B cell (primary cell): ENCODE measurements around the gene NCBP3. TPM values are rescaled to one million over a fixed set of nuclear protein-coding genes. Genes with fewer than 3 reads are reported as not detected.

Experiments
- ATAC-seq: fragments of 200-7000 bp; cut with Tn5 transposase; one replicate; pipeline ENCODE4 v1.10.0; 2021; ENCODE audit warnings: low read depth, mild to moderate bottlenecking, moderate number of reproducible peaks, moderate library complexity
- CTCF ChIA-PET: fragments of 350-600 bp; sonication (Branson Sonifier 250); formaldehyde crosslinking; loops from one replicate; lab custom pipeline; 2021; ENCODE audit warnings: antibody characterized with exemption, inconsistent platforms; lab: Charles Lee
- POLR2A ChIA-PET: fragments of 350-600 bp; sonication (Branson Sonifier 250); formaldehyde crosslinking; loops from one replicate; lab custom pipeline; 2021; ENCODE audit warnings: antibody characterized with exemption; lab: Charles Lee
- DNase-seq: peaks from one replicate; pipeline ENCODE4 v3.0.0; 2013
- H2AFZ ChIP-seq: 2 replicates; pipeline ENCODE4 v1.6.1; 2012; ENCODE audit warnings: mild to moderate bottlenecking, low read depth, low read length; ENCODE audit not compliant: insufficient read depth, poor library complexity, severe bottlenecking
- H3K27ac ChIP-seq, 2 donors: 1 replicate in 1 of 2; 2 replicates in 1 of 2; pipeline ENCODE4 v1.5.1; 2012 to 2013; ENCODE audit warnings: low read length in 2 of 2, mild to moderate bottlenecking in 2 of 2, moderate library complexity in 1 of 2
- H3K27me3 ChIP-seq, 4 experiments: fragments of 200-600 bp in 1 of 4; sonication (generic) in 1 of 4; replicated peaks in 1 of 4; 1 replicate in 2 of 4; 2 replicates in 2 of 4; pipeline versions ENCODE4 v1.6.1 to v1.7.0; 2013 to 2016; ENCODE audit warnings: low read length in 3 of 4, mild to moderate bottlenecking in 2 of 4, mixed read lengths in 1 of 4, moderate library complexity in 1 of 4; ENCODE audit not compliant: insufficient read depth in 4 of 4, control insufficient read depth in 3 of 4; ENCODE audit errors: control extremely low read depth in 1 of 4
- H3K36me3 ChIP-seq, 2 experiments: replicated peaks in 1 of 2; 1 replicate in 1 of 2; 2 replicates in 1 of 2; pipeline versions ENCODE4 v1.6.1 to v1.7.1; 2013; ENCODE audit warnings: low read length in 1 of 2; ENCODE audit not compliant: insufficient read depth in 2 of 2, control insufficient read depth in 1 of 2; ENCODE audit errors: control extremely low read depth in 1 of 2, extremely low read depth in 1 of 2
- H3K4me1 ChIP-seq, 2 donors: fragments of 200-600 bp in 1 of 2; sonication (generic) in 1 of 2; 1 replicate in 1 of 2; 2 replicates in 1 of 2; pipeline versions ENCODE4 v1.5.1 to v1.6.1; 2013 to 2017; ENCODE audit warnings: low read length in 2 of 2; ENCODE audit not compliant: control insufficient read depth in 2 of 2, insufficient read depth in 2 of 2
- H3K4me2 ChIP-seq: replicated peaks from 2 replicates; pipeline ENCODE3; 2012; ENCODE audit warnings: mild to moderate bottlenecking, low read depth, low read length; ENCODE audit not compliant: poor library complexity, severe bottlenecking
- H3K4me3 ChIP-seq, 5 experiments: fragments of 200-600 bp in 1 of 5; sonication (generic) in 1 of 5; 1 replicate in 3 of 5; 2 replicates in 2 of 5; pipeline versions ENCODE4 v1.5.1 to v1.7.0; 2011 to 2016; ENCODE audit warnings: low read length in 4 of 5, mild to moderate bottlenecking in 4 of 5, low read depth in 2 of 5, control low read depth in 1 of 5, moderate library complexity in 1 of 5; ENCODE audit not compliant: insufficient read depth in 1 of 5; ENCODE audit errors: control extremely low read depth in 1 of 5, extremely low read depth in 1 of 5
- H3K79me2 ChIP-seq: fragments of 200-600 bp; sonication (generic); one replicate; pipeline ENCODE4 v1.6.0; 2016; ENCODE audit warnings: low read length; ENCODE audit not compliant: control insufficient read depth, insufficient read depth
- H3K9ac ChIP-seq: fragments of 200-600 bp; sonication (generic); 2 replicates; pipeline ENCODE4 v1.6.1; 2017; ENCODE audit warnings: mild to moderate bottlenecking, low read length, moderate library complexity
- H3K9me3 ChIP-seq, 3 donors: one replicate each; pipeline versions ENCODE4 v1.6.1 to v1.7.1; 2013; ENCODE audit warnings: low read length in 2 of 3; ENCODE audit not compliant: control insufficient read depth in 2 of 3, insufficient read depth in 1 of 3; ENCODE audit errors: control extremely low read depth in 1 of 3
- H4K20me1 ChIP-seq: 2 replicates; pipeline ENCODE4 v1.6.0; 2012; ENCODE audit warnings: mild to moderate bottlenecking, low read length; ENCODE audit not compliant: insufficient read depth, control insufficient read depth, poor library complexity, severe bottlenecking
- H3K27ac Mint-ChIP-seq: one replicate; pipeline ENCODE4 v1.8.0; 2021; ENCODE audit warnings: mixed read lengths
- H3K27me3 Mint-ChIP-seq: one replicate; pipeline ENCODE4 v1.8.0; 2021; ENCODE audit warnings: mixed read lengths
- H3K4me1 Mint-ChIP-seq: one replicate; pipeline ENCODE4 v1.8.0; 2021; ENCODE audit warnings: mixed read lengths
- H3K4me3 Mint-ChIP-seq: one replicate; pipeline ENCODE4 v1.8.0; 2021; ENCODE audit warnings: mixed read lengths
- H3K9me3 Mint-ChIP-seq: one replicate; pipeline ENCODE4 v1.8.0; 2022; ENCODE audit warnings: mixed read lengths; ENCODE audit not compliant: insufficient read depth
- CTCF ChIP-seq: fragments of 200-600 bp; IDR thresholded peaks from one replicate; pipeline ENCODE4 v1.8.0; 2022; ENCODE audit warnings: antibody characterized with exemption, mild to moderate bottlenecking
- EZH2 ChIP-seq: IDR thresholded peaks from 2 replicates; pipeline ENCODE4 v1.6.1; 2012; ENCODE audit warnings: borderline replicate concordance, low read depth, mild to moderate bottlenecking, moderate library complexity, low read length; ENCODE audit not compliant: insufficient read depth, poor library complexity, severe bottlenecking
- WGBS: methylation state at CpG from one replicate; pipeline ENCODE4 v1.1.5; 2013; ENCODE audit warnings: missing lambda C conversion rate; ENCODE audit not compliant: insufficient coverage; 5-methylcytosine and 5-hydroxymethylcytosine counted together
- intact Hi-C: fragments of 100-400 bp; cut with micrococcal nuclease; formaldehyde crosslinking; loops from one replicate; pipeline ENCODE4 v1.10.0; 2022
- polyA plus RNA-seq: library from polyadenylated mRNA; depleted of rRNA; stranded (reverse); fragments of >200 nt; gene quantifications from 2 replicates; pipeline ENCODE4 v1.2.3, GENCODE V29; 2012
- total RNA-seq, 2 donors: library from RNA; stranded (reverse); fragments of 120-200 nt in 1 of 2; gene quantifications; 1 replicate in 1 of 2; 2 replicates in 1 of 2; pipeline versions ENCODE4 v1.2.3 to v1.2.4, GENCODE V29; 2013 to 2022

The NCBP3 gene
- total and polyA plus RNA-seq, 2 donors (not counting 1 experiment from before 2014, with no cell fraction given): 11.1 to 71.7 TPM

GRCh38 chr17:3846437-3847164 lies 555 bp upstream of the NCBP3 start:
- peak overlapping the region; percentile 80 for H3K4me2 ChIP-seq
- Mint-ChIP-seq H3K27ac (no peak overlapping the region), H3K4me1 (peaks cover 22% of the 10 kb centered on the region), H3K4me3 (peak overlapping the region; percentile 92), H3K27me3 (no peaks in the 10 kb centered on the region), H3K9me3 (no peaks in the 10 kb centered on the region)
- peaks cover 43% of the 10 kb centered on the region for H3K79me2 ChIP-seq
- no peak overlapping the region for H3K27ac ChIP-seq
- H4K20me1 ChIP-seq: peaks cover 25% of the 10 kb centered on the region
- DNase-seq (no peak), ATAC-seq (no peak)
- WGBS: 0% methylated on average over 5 of the region's 17 CpGs
- intact Hi-C loops: loop anchor here (1.0 to 5.0 kb wide), 8 partner anchors 47 to 521 kb away; partner anchors contain the start of genes CAMKK1, CTNS, CYB5D2 and SHPK
- peak overlapping the region in 1 of 5 experiments; percentile 23 for H3K4me3 ChIP-seq
- peak overlapping the region; percentile 99 for H2AFZ ChIP-seq
- TF ChIP-seq EZH2: no peak
- TF ChIP-seq CTCF: peak; percentile 38
- peaks cover 0 to 13% of the 10 kb centered on the region in 2 experiments for H3K36me3 ChIP-seq
- ChIA-PET POLR2A (interaction anchor here (0.6 to 1.7 kb wide), 5 partner anchors 16 to 151 kb away, joined by 3 to 9 read pairs (median 3); partner anchors contain the start of gene P2RX5), CTCF (interaction anchor here (0.7 to 7.8 kb wide), 33 partner anchors 9 to 232 kb away, joined by 3 to 101 read pairs (median 5); partner anchors contain the start of gene CAMKK1)
- H3K4me1 ChIP-seq: peaks cover 10 to 20% of the 10 kb centered on the region in 2 donors
- no peaks in the 10 kb centered on the region for H3K27me3 ChIP-seq
- peak overlapping the region; percentile 27 for H3K9ac ChIP-seq
- H3K9me3 ChIP-seq: no peaks in the 10 kb centered on the region

- CTCF ChIA-PET: interaction anchor here (0.5 to 7.8 kb wide), 20 partner anchors 8 to 282 kb away, joined by 3 to 101 read pairs (median 7); no protein-coding TSS in a partner anchor
- peak; percentile 52 for DNase-seq
- Mint-ChIP-seq H3K27ac (peak overlapping the region; percentile 86), H3K4me1 (peaks cover 26% of the 10 kb centered on the region), H3K9me3 (no peaks in the 10 kb centered on the region), H3K27me3 (no peaks in the 10 kb centered on the region), H3K4me3 (peak overlapping the region; percentile 92)
- Histone ChIP-seq H3K9me3 (no peaks in the 10 kb centered on the region), H3K4me3 (peak overlapping the region; percentile 54 to 96 (median 90)), H3K4me1 (peaks cover 10 to 20% of the 10 kb centered on the region in 2 donors), H3K36me3 (peaks cover 0 to 24% of the 10 kb centered on the region in 2 experiments), H4K20me1 (peaks cover 31% of the 10 kb centered on the region), H3K9ac (peak overlapping the region; percentile 98), H3K79me2 (peaks cover 50% of the 10 kb centered on the region), H3K27ac (peak overlapping the region; percentile 72 to 94), H3K4me2 (peak overlapping the region; percentile 80), H2AFZ (peak overlapping the region; percentile 99), H3K27me3 (no peaks in the 10 kb centered on the region)
- intact Hi-C loops: loop anchor here (5.0 kb wide), 2 partner anchors 297 to 522 kb away; partner anchors contain the start of genes CYB5D2, UBE2G1 and ZZEF1
- no peak for TF ChIP-seq EZH2
- TF ChIP-seq CTCF: no peak
- ATAC-seq: no peak
- WGBS: 3% methylated on average over 8 of the region's 8 CpGs
- POLR2A ChIA-PET: interaction anchor here (0.6 to 1.7 kb wide), 5 partner anchors 120 to 1939 kb away, joined by 3 to 9 read pairs (median 3); no protein-coding TSS in a partner anchor
Observed at GRCh38 chr17:3845291-3845620, 790 bp downstream of the NCBP3 start.
